Motor neuron (in vitro differentiated cells): Measurements from ENCODE around the gene HTR6. TPM values are rescaled to one million over a fixed set of nuclear protein-coding genes. Genes with fewer than 3 reads are reported as not detected.
A peak's percentile ranks its signal among the peaks of the same experiment; 100 is the strongest.

Experiments
- ATAC-seq, 8 experiments: fragments of 200-7000 bp; cut with Tn5 transposase; replicated peaks in 6 of 8; 2 replicates each; pipeline ENCODE4 v1.8.0; 2021; ENCODE audit warnings: mild to moderate bottlenecking in 8 of 8, moderate library complexity in 8 of 8
- H3K27ac ChIP-seq, 2 donors: fragments of 250-450 bp; sonication (Bioruptor Pico); 2 replicates each; pipeline ENCODE4 v1.9.0; 2021; ENCODE audit warnings: antibody characterized with exemption in 2 of 2, mild to moderate bottlenecking in 2 of 2, moderate library complexity in 1 of 2
- H3K4me1 ChIP-seq, 2 donors: fragments of 250-450 bp; sonication (Bioruptor Pico); replicated peaks in 1 of 2; 2 replicates each; pipeline ENCODE4 v1.6.1; 2021; ENCODE audit warnings: antibody characterized with exemption in 2 of 2, mild to moderate bottlenecking in 2 of 2, moderate library complexity in 1 of 2
- H3K4me3 ChIP-seq, 5 donors: fragments of 250-450 bp; sonication (Bioruptor Pico); 2 replicates each; pipeline ENCODE4 v1.9.0; 2021; ENCODE audit warnings: antibody characterized with exemption in 5 of 5, mild to moderate bottlenecking in 5 of 5, moderate library complexity in 4 of 5
- WGBS, 10 experiments: fragments of 450-650 bp; shearing (Covaris generic); methylation state at CpG; one replicate each; pipeline ENCODE4 v1.0.0; 2022; 5-methylcytosine and 5-hydroxymethylcytosine counted together
- in situ Hi-C, 9 experiments: fragments of 400-800 bp; cut with MboI; loops; one replicate each; pipeline ENCODE4 v1.15.0; 2021; ENCODE audit warnings: low sequenced_read_pairs in 9 of 9, low pct_unique_long_range_greater_than_20kb in 2 of 9; ENCODE audit not compliant: unreplicated experiment in 9 of 9
- total RNA-seq, 8 experiments: library from RNA; unstranded; fragments of 300-600 nt; gene quantifications; 2 replicates each; pipeline versions ENCODE4 v1.2.3 to v1.2.4, GENCODE V29; 2022

Gene HTR6
- total RNA-seq, 8 experiments from 2014 or later: 0.05 to 0.56 (median 0.31) TPM; not detected in 1

GRCh38 chr1:19640363-19641316 is 24.0 kb upstream of the HTR6 start:
- in situ Hi-C loops: loop anchor here in 2 of 9 experiments (25.0 kb wide), 1 partner anchor 253 kb away; no protein-coding TSS in a partner anchor
- ATAC-seq: peak in 2 of 8 experiments; percentile 7 to 10
- Histone ChIP-seq H3K4me3 (no peak overlapping the region), H3K27ac (no peak overlapping the region), H3K4me1 (peaks cover 0 to 8% of the 10 kb centered on the region in 2 donors)
- WGBS, 10 experiments: 20 to 60% (median 25%) methylated on average over 1 to 14 of the region's 14 CpGs; no CpG with 5 or more reads in 2 of the 10 experiments

GRCh38 chr1:19643121-19643520 is 21.6 kb upstream of the HTR6 start:
- Histone ChIP-seq H3K4me1 (peaks cover 0 to 8% of the 10 kb centered on the region in 2 donors), H3K4me3 (no peak overlapping the region), H3K27ac (no peak overlapping the region)
- ATAC-seq: peak in 3 of 8 experiments; percentile 47 to 60 (median 55)
- WGBS, 10 experiments: 0 to 60% (median 13%) methylated on average over 2 to 6 of the region's 7 CpGs; no CpG with 5 or more reads in 6 of the 10 experiments
- in situ Hi-C loops: loop anchor here in 2 of 9 experiments (25.0 kb wide), 1 partner anchor 256 kb away; no protein-coding TSS in a partner anchor

- in situ Hi-C loops: loop anchor here in 2 of 9 experiments (25.0 kb wide), 1 partner anchor 256 kb away; no protein-coding TSS in a partner anchor
- Histone ChIP-seq H3K27ac (no peak within 1 kb of the TSS), H3K4me3 (peak within 1 kb of the TSS; percentile 35 to 48 (median 39)), H3K4me1 (peaks cover 0 to 8% of the 10 kb centered on the region in 2 donors)
- 0 to 30% (median 5%) methylated on average over 4 to 23 of the region's 90 CpGs; no CpG with 5 or more reads in 4 of the 10 experiments for WGBS, 10 experiments
- peak; percentile 48 to 83 (median 78) for ATAC-seq
These were observed 20.9 kb upstream of the HTR6 start, which contains the start of gene NBL1 for GRCh38 chr1:19643602-19644394. Gene NBL1 (plus strand): TSS chr1:19644311. CDS start chr1:19655031, 10,720 bp downstream.

GRCh38 chr1:19644395-19644680 is 20.3 kb upstream of the HTR6 start:
- ATAC-seq: peak in 7 of 8 experiments; percentile 0 to 61 (median 56)
- H3K4me1 ChIP-seq: peaks cover 0 to 8% of the 10 kb centered on the region in 2 donors
- peak overlapping the region; percentile 35 to 48 (median 39) for H3K4me3 ChIP-seq
- WGBS, 10 experiments: no CpG with 5 or more reads among the region's 51 CpGs
- no peak overlapping the region for H3K27ac ChIP-seq
- in situ Hi-C loops: loop anchor here in 2 of 9 experiments (25.0 kb wide), 1 partner anchor 257 kb away; no protein-coding TSS in a partner anchor

GRCh38 chr1:19644681-19645410 is 19.8 kb upstream of the HTR6 start:
- Histone ChIP-seq H3K4me3 (peak overlapping the region; percentile 35 to 48 (median 39)), H3K4me1 (peaks cover 0 to 8% of the 10 kb centered on the region in 2 donors), H3K27ac (no peak overlapping the region)
- in situ Hi-C loops: loop anchor here in 2 of 9 experiments (25.0 kb wide), 1 partner anchor 258 kb away; no protein-coding TSS in a partner anchor
- 0 to 14% (median 0%) methylated on average over 1 to 25 of the region's 71 CpGs; no CpG with 5 or more reads in 7 of the 10 experiments for WGBS, 10 experiments
- peak; percentile 3 to 57 (median 10) for ATAC-seq

- peak in 1 of 8 experiments; percentile 8 for ATAC-seq
- 0 to 60% (median 44%) methylated on average over 1 to 14 of the region's 30 CpGs; no CpG with 5 or more reads in 4 of the 10 experiments for WGBS, 10 experiments
- H3K27ac ChIP-seq: no peak overlapping the region
- in situ Hi-C loops: loop anchor here in 2 of 9 experiments (25.0 kb wide), 1 partner anchor 258 kb away; no protein-coding TSS in a partner anchor
- peak overlapping the region in 1 of 5 donors; percentile 48 for H3K4me3 ChIP-seq
- H3K4me1 ChIP-seq: peaks cover 0 to 9% of the 10 kb centered on the region in 2 donors
These were observed 19.0 kb upstream of the HTR6 start for GRCh38 chr1:19645411-19646251.

GRCh38 chr1:19646377-19647319 is 18.0 kb upstream of the HTR6 start:
- 0 to 100% (median 79%) methylated on average over 1 to 7 of the region's 9 CpGs; no CpG with 5 or more reads in 2 of the 10 experiments for WGBS, 10 experiments
- no peak overlapping the region for H3K27ac ChIP-seq
- no peak for ATAC-seq
- H3K4me1 ChIP-seq: peaks cover 0 to 13% of the 10 kb centered on the region in 2 donors
- in situ Hi-C loops: loop anchor here in 2 of 9 experiments (25.0 kb wide), 1 partner anchor 259 kb away; no protein-coding TSS in a partner anchor
- no peak overlapping the region for H3K4me3 ChIP-seq

- Histone ChIP-seq H3K4me3 (no peak overlapping the region), H3K4me1 (peaks cover 0 to 13% of the 10 kb centered on the region in 2 donors), H3K27ac (no peak overlapping the region)
- WGBS, 10 experiments: 51 to 100% (median 75%) methylated on average over 1 to 12 of the region's 16 CpGs; no CpG with 5 or more reads in 2 of the 10 experiments
- no peak for ATAC-seq
- in situ Hi-C loops: loop anchor here in 2 of 9 experiments (25.0 kb wide), 1 partner anchor 260 kb away; no protein-coding TSS in a partner anchor
These were observed 17.0 kb upstream of the HTR6 start for GRCh38 chr1:19647643-19648042.

- peaks cover 0 to 13% of the 10 kb centered on the region in 2 donors for H3K4me1 ChIP-seq
- WGBS, 10 experiments: 22 to 100% (median 88%) methylated on average over 1 to 3 of the region's 14 CpGs; no CpG with 5 or more reads in 6 of the 10 experiments
- in situ Hi-C loops: loop anchor here in 2 of 9 experiments (25.0 kb wide), 1 partner anchor 261 kb away; no protein-coding TSS in a partner anchor
- no peak for ATAC-seq
- H3K27ac ChIP-seq: no peak overlapping the region
- H3K4me3 ChIP-seq: no peak overlapping the region
These were observed 16.4 kb upstream of the HTR6 start for GRCh38 chr1:19648239-19648638.

- H3K27ac ChIP-seq: no peak overlapping the region
- in situ Hi-C loops: loop anchor here in 2 of 9 experiments (25.0 kb wide), 1 partner anchor 261 kb away; no protein-coding TSS in a partner anchor
- no peak for ATAC-seq
These were observed 16.0 kb upstream of the HTR6 start for GRCh38 chr1:19648689-19649088.

More at GRCh38 chr1:19648689-19649088, 16.0 kb upstream of the HTR6 start:
- 27 to 58% (median 37%) methylated on average over 4 to 5 of the region's 11 CpGs; no CpG with 5 or more reads in 6 of the 10 experiments for WGBS, 10 experiments
- no peak overlapping the region for H3K4me3 ChIP-seq
- H3K4me1 ChIP-seq: peaks cover 0 to 9% of the 10 kb centered on the region in 2 donors
